HL-60 (cell line): Measurements from ENCODE around the gene MYBPC1.

Experiments
- DNase-seq, 2 experiments: peaks; one replicate each; pipeline ENCODE4 v3.0.0-alpha.2; 2010 to 2020; ENCODE audit warnings: low read depth in 1 of 2, low spot score in 1 of 2
- H3K27ac ChIP-seq: fragments of 250-450 bp; sonication (Bioruptor Pico); replicated peaks from 2 replicates; pipeline ENCODE4 v1.5.1; 2020; ENCODE audit warnings: mild to moderate bottlenecking, moderate library complexity
- H3K27me3 ChIP-seq: fragments of 250-450 bp; sonication (Bioruptor Pico); 2 replicates; pipeline ENCODE4 v1.5.1; 2021; ENCODE audit warnings: mild to moderate bottlenecking, moderate library complexity; ENCODE audit not compliant: insufficient read depth, poor library complexity, severe bottlenecking
- H3K4me3 ChIP-seq: replicated peaks from 2 replicates; pipeline ENCODE4 v1.5.1; 2011; ENCODE audit warnings: mild to moderate bottlenecking, control low read depth, low read length; ENCODE audit not compliant: insufficient read depth
- CTCF ChIP-seq: IDR thresholded peaks from one replicate; pipeline ENCODE4 v1.5.1; 2011; ENCODE audit warnings: low read length, control low read depth, inconsistent platforms; ENCODE audit not compliant: insufficient read depth
- GABPA ChIP-seq: IDR thresholded peaks from 2 replicates; pipeline ENCODE4 v1.6.1; 2012; ENCODE audit warnings: low read depth
- POLR2AphosphoS5 ChIP-seq: IDR thresholded peaks from 2 replicates; pipeline ENCODE4 v1.6.1; 2012; ENCODE audit warnings: low read depth
- REST ChIP-seq: IDR thresholded peaks from 2 replicates; pipeline ENCODE4 v1.6.1; 2012; ENCODE audit warnings: low read depth; ENCODE audit not compliant: insufficient replicate concordance
- SPI1 ChIP-seq: IDR thresholded peaks from 2 replicates; pipeline ENCODE4 v1.6.1; 2012; ENCODE audit warnings: low read depth, mild to moderate bottlenecking, borderline replicate concordance

The MYBPC1 gene

GRCh38 chr12:101581190-101581589, 13.6 kb upstream of the MYBPC1 start:
- TF ChIP-seq CTCF (no peak), POLR2AphosphoS5 (no peak), GABPA (no peak), SPI1 (no peak), REST (no peak)
- H3K4me3 ChIP-seq = no peak overlapping the region
- H3K27ac ChIP-seq = no peak overlapping the region
- DNase-seq = no peak
- no peaks in the 10 kb centered on the region for H3K27me3 ChIP-seq

- no peak for DNase-seq
- H3K27me3 ChIP-seq = no peaks in the 10 kb centered on the region
- TF ChIP-seq POLR2AphosphoS5 = no peak
- TF ChIP-seq SPI1 = no peak
- TF ChIP-seq REST = no peak
- no peak for TF ChIP-seq GABPA
- no peak for TF ChIP-seq CTCF
- no peak overlapping the region for H3K4me3 ChIP-seq
- H3K27ac ChIP-seq = no peak overlapping the region
Measured at GRCh38 chr12:101582937-101583336, 11.8 kb upstream of the MYBPC1 start.

GRCh38 chr12:101590383-101590782, 4.4 kb upstream of the MYBPC1 start:
- no peak overlapping the region for H3K4me3 ChIP-seq
- no peaks in the 10 kb centered on the region for H3K27me3 ChIP-seq
- TF ChIP-seq POLR2AphosphoS5 (no peak), CTCF (no peak), SPI1 (no peak), REST (no peak), GABPA (no peak)
- DNase-seq = no peak
- H3K27ac ChIP-seq = no peak overlapping the region
